ENCODE measurements around the gene CCDC159. TPM values are rescaled to one million over a fixed set of nuclear protein-coding genes. Genes with fewer than 3 reads are reported as not detected.

The CCDC159 gene
- total RNA-seq, 1 donor from 2014 or later: 6.8 TPM

DNA sequence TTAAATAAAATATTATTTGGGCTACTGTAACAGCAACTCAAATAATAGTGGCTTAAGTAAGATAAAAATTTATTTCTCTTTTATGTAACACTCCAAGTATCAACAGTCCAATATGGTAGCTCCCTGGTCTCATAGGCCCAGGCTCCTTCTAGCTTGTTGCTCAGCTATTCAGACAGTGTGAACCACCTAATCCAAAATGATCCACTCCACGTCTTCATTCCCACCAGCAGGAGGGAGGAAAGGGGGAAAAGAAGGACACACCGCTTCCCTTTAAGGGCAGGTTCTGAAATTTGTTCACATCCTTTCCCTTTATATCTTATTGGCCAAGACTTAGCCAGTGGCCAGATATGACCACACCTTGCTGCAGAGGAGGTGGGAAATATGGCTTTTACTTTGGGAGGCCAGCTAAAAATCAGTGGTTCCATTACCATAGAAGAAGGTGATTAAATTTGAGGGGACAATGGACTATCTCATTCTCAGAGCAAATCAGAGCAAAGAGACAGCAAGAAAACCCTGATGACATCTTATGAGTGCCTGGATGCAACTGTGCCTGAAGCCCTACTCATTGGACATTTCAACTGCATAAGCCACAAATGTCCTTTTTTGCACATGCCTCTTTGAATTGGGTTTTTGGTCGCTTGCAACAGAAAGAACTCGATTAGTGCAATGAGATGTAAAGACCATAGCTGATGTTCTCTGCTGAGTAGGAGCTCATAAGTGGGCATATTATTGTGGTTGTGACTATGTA, 44.8 kb downstream of the CCDC159 start:
- DNase-seq (ENCODE audit: low read depth): no peak

DNA sequence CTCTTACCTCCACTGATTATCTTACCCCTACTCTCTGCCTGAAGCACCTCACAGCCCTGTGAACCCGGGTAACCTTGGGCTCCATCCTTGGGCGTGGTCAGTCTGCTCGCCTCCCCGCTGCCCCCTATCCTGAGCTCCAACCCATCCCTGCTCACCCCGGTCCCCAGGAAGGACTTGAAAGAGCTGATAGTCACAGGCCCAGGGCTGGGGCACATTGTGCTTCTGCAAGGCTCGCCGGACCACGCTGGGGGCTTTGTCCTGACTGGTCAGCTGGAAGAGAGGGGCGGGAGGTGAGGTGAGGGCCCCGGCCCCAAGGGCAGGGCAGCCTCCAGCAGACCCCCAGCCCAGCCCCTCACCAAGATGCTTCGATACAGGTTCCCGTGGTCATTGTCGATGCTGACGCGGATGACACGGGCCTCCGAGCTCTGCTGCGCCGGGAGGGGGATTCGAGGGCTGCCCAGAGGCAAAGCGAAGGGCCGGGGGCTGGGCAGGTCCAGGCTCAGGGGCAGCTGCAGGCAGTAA, 50.8 kb downstream of the CCDC159 start:
- DNase-seq (ENCODE audit: low read depth): no peak

DNA sequence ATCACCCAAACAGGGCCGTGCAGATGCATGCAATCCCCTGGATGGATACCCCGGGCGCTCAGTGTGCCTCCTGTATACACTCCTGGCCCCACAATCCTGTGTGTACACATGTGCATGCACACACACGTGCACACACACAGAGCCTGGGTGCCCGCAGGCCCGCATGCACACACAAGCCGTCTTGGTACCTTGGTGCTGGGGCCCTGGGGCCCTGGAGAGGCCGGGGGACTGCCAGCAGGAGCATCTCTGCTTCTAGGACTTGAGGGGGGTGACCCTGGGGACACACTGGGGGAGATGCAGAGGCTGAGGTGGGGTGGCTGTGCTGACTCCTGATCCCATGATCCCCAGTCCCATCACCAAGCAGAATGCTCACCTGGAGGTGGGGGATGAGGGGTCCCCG, 53.3 kb downstream of the CCDC159 start:
- no peak for DNase-seq (ENCODE audit: low read depth)

DNA sequence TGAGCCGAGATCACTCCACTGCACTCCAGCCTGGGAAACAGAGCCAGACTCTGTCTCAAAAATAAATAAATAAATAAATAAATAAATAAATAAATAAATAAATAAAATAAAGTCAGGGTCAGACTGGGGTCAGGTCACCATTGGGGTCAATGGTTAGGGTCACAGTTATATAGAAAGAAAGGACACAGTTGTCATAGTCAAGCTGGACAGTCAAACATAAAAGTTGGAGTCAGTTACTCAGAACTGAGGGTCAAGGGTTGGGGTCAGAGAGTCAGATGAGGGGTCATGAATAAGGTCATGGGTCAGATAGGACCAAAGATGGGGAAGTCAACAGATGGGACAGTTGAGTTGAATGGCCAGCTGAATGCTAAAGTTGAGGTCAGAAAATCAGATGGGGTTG, 54.5 kb downstream of the CCDC159 start:
- no peak for DNase-seq (ENCODE audit: low read depth)

DNA sequence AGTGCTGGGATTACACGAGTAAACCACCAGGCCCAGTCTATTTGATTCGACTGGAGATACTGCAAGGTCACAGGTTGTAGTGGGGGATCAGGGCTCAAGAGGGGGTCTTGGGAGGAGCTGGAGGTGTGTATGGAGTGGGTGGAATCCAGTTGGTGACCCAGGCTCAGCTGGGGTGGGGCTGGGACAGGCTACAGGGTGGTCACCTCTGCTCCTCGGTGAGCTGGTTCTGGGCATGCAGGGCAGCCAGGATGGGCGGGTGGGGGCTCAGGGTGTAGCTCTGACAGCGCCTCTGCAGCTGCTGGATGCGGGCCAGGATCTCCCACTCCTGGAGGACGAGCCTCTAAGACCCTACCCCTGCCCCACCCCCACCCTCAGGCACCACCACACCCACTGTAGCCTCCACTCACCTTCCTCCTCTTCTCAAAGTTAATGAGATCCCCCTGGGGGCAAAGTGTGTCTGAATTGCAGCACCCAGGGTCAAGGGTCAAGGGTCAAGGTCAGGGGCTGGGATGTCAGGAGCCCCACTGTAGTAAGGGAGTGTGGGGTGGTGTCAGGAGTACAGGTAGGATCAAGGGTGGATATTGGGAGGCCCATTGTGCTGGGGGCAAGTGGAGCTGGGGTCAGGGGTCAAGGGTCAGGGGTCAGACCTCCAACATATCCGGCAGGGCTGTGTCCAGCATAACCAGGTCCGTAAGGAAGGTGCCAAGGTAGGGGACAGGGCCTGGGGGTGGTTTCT, 55.7 kb downstream of the CCDC159 start:
- DNase-seq (ENCODE audit: low read depth): no peak

Other genes starting within 250 kb of the CCDC159 start
- gene SPC24, start 190.7 kb upstream of the CCDC159 start, total RNA-seq: 1.5 and 29.3 TPM in 2 replicates
- gene KANK2, start 149.0 kb upstream of the CCDC159 start, total RNA-seq: 26.0 and 233 TPM in 2 replicates
- not detected in 2 replicates for gene ANGPTL8, start 106.9 kb upstream of the CCDC159 start, total RNA-seq
- 5.9 and 27.1 TPM in 2 replicates for gene DOCK6, start 84.0 kb upstream of the CCDC159 start, total RNA-seq
- not detected in 2 replicates for gene TSPAN16, start 50.4 kb upstream of the CCDC159 start, total RNA-seq
- gene RAB3D, start 6.9 kb upstream of the CCDC159 start, total RNA-seq: 23.4 and 49.7 TPM in 2 replicates
- 203 and 241 TPM in 2 replicates for gene TMEM205, start 251 bp upstream of the CCDC159 start, total RNA-seq
- gene PLPPR2, start 8.9 kb downstream of the CCDC159 start, total RNA-seq: 3.3 and 14.5 TPM in 2 replicates
- 0.70 and 1.0 TPM in 2 replicates for gene SWSAP1, start 28.1 kb downstream of the CCDC159 start, total RNA-seq
- 3.3 and 6.8 TPM in 2 replicates for gene EPOR, start 37.8 kb downstream of the CCDC159 start, total RNA-seq
- gene RGL3, start 72.8 kb downstream of the CCDC159 start, total RNA-seq: 1.9 and 11.2 TPM in 2 replicates
- 0.35 and 0.75 TPM in 2 replicates for gene ODAD3, start 88.6 kb downstream of the CCDC159 start, total RNA-seq
- 85.8 and 192 TPM in 2 replicates for gene PRKCSH, start 89.1 kb downstream of the CCDC159 start, total RNA-seq
- not detected in 2 replicates for gene ELAVL3, start 134.5 kb downstream of the CCDC159 start, total RNA-seq
- 3.8 and 7.1 TPM in 2 replicates for gene ZNF653, start 159.3 kb downstream of the CCDC159 start, total RNA-seq
- gene ECSIT, start 182.6 kb downstream of the CCDC159 start, total RNA-seq: 18.4 and 23.3 TPM in 2 replicates
- gene CNN1, start 192.3 kb downstream of the CCDC159 start, total RNA-seq: 2.7 and 10.9 TPM in 2 replicates
- gene ELOF1, start 212.7 kb downstream of the CCDC159 start, total RNA-seq: 27.6 TPM in 2 replicates
- 0.60 and 3.1 TPM in 2 replicates for gene ACP5, start 231.1 kb downstream of the CCDC159 start, total RNA-seq

All from renal cortical epithelial cell (primary cell).